DMS153 (cell line): ENCODE data around the gene RTP2.
A peak's percentile ranks its signal among the peaks of the same experiment; 100 is the strongest.

Experiments used
- DNase-seq: peaks from one replicate; lab custom pipeline; 2025; lab: John Stamatoyannopoulos, UW

Gene RTP2, protein sequence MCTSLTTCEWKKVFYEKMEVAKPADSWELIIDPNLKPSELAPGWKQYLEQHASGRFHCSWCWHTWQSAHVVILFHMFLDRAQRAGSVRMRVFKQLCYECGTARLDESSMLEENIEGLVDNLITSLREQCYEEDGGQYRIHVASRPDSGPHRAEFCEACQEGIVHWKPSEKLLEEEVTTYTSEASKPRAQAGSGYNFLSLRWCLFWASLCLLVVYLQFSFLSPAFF

DNA sequence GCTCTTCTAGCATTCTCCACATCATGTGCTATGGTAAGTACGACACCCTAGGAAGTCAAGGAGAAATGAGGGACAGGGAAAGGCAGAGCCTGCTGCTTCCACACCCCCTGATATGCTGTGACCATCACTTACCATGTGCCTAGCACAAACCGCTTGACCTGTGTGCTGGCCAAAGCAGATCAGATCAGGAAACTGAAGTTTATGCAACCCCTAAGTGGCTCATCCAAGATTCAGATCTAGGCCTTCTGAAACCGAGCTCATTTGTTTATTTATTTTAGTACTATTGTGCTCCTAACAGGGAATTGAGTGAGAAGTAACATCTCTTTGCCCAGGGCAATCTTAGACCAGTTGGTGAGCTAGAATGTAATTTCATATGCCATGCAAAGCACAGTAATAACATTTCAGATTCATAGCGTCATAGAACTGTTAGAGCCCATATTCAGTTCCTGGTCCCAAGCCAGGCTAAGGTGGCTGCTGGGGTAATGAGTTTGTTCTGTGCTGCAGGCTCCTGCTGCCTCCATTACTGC lies at the start of gene RTP2:
Gene RTP2, minus strand, starts transcription at position 51 of the 527 bp plus-strand sequence. CDS start 429 bp downstream, outside the sequence.
- no peak for DNase-seq

DNA sequence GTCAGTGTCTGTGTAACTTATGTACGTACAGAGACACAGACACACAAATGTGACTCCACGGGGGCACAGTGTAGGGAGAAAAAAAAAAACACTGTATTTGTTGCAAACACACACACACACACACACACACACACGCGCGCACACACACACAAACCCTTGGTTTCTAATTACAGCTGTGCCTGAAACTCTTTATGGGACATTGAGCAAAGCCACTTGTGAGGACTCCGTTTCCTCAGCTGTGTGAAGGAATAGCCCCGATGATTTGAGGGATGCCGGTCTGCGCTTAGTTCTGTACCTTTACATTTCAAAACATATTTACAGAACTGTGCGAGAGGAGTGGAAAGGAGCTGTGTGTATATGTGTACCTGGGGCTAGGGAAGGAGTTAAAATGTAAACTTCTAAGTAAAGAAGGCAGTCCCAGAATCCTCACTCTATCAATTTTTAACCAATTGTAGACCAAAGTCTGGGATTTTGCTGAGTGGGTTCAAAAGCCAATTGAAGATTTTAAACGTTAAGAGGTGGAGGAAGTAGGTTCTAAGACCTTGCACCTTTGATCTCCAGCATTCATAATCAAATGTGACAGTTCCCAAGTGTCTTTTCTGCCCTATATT lies 48.3 kb upstream of the RTP2 start:
- no peak for DNase-seq

DNA sequence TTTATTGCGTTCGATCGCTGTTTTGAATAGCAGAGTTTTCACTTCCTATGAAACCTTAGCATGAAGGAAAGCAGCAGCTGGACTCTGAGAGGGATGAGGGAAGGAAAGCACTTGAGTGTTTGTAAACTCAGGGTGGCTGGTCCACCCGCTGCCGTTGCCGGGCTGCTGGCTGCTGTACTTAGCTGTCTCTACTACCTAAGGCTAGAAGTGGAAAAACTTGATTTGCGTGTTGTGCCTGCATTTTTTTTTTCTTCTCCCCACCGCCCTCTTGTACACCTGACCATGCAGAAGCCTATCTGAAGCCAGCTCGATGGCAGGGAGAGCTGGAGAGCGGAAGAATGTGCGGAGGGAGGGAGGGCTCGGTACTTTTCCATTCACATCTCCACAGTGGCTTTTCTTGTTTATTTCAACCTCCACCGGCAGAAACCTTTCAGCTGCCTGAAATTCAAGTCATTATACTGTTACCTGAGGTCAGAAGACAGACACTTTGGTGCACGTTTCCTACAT lies 47.7 kb upstream of the RTP2 start:
- DNase-seq, result peak; percentile 94

DNA sequence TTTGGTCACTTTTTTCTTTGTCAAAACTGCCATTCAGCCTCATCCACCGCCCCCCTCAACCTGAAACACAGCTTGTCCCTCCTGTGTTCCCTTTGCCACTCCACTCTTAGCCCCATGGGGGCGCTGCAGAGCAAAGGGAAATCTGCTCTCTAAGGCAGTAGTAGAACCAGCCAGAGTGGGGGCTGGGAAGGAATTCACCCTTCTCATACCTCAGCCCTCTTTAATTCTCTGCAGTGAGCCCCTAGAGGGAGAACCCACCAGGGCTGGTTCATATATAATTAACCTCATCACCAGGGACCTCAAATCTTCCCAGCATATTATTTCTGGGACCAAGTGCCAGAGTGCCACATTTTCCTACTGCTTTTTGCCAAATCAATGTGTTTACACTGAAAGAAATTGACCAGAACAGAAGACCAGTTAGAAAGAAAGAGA lies 45.7 kb upstream of the RTP2 start:
- peak; percentile 81 for DNase-seq

DNA sequence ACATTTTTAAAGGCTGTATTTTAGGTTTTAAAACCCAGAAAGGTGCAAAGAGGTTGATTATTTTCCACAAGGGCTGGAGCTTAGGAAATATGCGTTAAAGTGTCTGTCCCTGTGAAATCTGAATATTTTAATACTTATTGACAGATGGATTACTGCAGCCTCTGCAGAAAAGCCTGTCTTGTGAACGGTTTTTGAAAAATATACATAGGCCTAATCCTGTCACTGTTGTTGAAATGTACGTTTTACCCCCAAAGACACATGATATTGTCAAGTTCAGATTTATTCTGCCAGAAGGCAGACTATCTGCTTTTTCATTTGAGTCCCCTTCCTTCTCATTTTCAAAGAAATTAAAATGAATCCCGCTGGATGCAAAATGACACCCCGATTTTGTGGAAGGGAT lies 45.1 kb upstream of the RTP2 start:
- DNase-seq, result no peak

DNA sequence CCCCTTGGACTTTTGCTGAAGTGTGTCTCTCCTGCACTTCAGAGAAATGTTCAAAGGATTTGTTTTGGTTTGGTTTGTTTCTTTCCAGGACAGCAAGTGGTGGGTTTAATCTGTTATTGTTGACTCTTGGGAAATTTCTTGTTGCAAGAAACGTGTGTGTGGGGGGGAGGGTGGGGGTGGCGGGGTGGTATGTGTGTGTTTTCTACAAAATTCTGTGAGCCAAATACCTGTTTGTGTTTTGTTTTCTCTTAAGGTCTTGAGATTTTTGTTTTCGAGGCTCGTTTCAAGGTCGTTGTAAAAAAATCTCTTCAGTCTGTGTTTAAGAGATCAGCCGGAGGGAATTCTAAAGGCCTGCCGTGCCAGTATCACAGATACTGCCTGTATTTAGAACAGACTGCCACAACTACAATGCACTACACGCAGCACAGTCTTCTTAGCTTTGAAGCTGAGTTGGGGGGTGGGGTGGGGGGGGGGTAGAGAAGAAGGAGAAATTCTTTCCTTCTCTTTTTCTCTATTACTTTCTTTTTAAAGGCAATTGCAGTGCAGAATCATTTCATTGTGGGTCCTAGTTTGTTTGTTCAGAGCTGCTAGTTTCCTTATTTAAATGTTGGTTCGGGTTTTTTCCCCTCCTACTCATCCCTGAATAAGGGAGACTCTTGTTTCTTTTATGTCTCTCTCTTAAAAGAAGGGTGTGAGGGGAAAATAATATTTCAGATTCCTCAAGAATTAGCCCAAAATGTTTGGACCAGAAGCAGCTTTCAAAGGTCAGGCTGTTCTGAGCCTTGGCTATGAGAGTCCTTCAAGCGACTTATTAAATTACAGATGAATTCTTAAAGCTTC lies 44.3 kb upstream of the RTP2 start:
- DNase-seq, result peak; percentile 30

DNA sequence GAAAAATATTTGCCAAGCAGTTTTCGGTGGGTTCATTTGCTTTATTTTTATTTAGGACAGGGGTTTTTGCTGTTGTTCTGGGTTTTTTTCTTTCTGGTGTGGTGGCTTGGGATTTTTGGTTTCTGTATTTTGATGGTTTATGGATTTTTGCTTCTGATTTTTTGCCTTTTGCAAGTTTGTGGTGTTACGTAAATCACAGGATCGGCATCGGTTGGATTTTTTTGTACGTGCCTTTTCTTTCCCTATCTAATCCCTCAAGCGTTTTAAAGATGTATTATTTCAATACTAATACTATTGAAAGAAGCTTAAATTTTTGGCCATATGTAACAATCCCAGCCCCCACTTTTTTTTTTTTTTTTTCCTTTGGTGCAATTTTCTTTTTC lies 43.7 kb upstream of the RTP2 start:
- no peak for DNase-seq

DNA sequence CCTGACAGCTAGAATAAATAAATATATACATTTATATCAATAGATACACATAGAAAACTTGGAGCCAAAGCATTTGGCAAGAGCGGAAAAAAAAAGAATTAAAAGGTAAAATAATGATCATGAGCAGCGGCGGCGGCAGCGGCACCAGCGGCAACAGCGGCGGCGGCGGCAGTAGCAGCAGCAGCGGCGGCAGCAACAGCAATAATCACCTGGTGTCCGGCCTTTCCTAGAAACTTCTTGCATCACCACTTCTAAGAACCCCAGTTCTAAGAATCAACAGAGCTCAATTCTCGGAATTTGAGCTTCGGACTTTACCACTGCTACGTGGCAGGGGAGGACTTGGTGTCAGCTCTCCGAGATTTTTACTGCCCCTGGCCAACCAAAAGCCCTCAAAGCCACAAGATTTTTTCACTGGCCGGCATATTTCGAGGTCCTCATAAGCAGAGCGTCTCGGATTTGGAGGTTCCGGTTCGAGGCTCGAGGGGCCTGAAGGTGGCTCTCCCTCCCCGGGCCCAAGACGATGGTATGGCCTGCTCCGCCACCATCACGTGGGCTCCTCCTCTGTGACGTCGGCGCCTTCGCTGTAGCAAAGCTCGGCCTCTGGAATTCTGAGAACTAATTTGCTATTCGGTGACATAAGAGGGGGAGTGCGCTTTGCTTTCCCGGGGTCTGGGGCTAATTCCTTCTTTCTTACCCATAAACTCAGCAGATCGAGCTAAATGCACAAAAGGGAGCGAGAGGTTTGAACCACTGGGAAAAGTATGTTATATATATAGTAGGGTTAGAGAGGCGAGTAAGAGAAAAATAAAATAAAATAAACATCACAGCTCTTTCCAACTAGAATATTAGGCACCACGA lies 43.1 kb upstream of the RTP2 start, which contains the start of gene BCL6:
Gene BCL6, minus strand, starts transcription at position 268 of the 858 bp plus-strand sequence. CDS start 11,775 bp downstream, outside the sequence.
- peak; percentile 94 for DNase-seq

DNA sequence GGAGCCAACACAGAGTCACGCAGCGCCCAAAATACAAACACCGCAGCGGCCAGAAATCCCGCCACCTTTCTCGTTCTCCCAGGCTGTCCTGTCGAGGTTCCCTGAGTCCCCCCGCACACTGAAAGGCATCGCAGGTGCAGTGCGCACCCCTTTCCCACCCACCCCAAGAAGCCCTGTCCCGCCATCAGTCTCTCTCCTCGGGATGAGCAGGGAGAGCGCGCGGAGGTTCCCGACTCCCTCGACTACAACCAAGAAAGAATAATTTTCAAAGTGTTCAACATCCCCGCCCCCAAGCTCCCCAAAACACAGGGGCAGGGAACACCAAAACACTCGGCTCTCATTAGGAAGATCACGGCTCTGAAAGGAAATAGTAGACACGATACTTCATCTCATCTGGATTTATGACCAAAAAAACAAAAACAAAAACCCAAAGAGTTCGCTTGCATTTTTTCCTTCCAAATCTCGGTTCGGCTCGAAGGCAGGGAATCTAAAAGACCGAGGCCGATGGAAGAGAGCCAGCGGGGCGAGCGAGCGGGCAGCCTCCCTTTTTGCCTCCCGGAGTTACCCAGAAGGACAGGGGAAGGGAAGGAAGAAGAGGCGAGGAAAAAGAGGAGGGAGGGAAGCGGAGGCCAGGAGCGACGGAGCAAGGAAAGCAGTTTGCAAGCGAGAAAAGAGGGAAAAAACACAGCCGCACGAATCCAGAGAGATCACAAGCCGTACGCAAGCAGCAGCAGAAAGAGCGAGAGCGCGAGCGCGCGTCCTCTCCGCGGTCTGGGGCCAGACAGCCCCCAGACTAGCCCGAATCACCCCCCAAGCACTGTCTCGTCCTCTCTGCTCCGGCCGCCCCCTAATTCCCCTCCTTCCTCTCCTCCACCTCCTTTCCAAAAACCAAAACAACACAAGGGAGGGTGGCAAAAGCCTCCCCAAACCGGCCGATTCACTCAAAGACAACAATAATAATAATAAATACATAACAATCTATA lies 42.1 kb upstream of the RTP2 start:
- DNase-seq, result no peak

DNA sequence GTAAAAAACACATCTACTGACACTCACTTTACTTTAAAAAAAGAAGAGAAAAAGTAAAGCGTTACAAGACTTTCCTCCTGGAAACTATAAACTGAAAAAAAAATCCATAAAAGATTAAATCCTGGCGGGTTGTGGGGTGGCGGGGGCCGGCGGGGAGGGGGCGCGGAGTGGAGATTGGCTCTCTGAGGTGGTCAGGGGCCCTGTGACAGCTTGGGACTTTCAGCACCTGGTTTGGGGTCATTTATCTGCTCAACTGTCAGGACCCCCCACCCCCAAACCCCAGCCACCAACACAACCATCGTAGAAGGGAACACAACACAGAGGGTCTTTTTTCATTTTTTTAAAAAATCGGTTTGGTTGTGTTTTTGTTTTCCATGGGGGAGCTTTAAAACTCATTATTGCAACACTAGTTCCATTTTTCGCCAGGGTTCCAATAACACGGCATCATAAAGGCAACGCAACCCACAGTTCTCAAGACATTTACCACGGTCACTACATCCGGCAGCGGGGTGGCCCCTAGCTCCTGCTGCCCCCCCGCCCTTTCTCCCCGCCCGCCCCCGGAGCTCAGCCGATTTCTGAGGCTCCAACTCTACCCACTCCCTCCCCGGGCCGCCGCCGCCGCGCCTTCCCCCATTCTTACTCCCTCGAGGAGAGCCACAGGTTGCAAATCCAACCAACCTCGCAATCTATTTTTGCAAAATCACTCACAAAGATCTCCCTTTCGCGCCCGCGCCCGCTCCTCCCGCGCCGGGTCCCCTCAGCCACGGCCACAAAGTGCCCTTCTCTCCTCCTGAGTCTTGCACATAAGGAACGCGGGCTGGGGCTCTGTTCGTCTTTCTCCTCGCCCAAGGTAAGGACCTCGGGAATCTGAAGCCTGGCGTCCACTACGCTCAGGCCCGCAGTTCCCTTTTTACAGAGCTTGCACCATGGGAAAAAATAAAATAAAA lies 41.1 kb upstream of the RTP2 start:
- no peak for DNase-seq

DNA sequence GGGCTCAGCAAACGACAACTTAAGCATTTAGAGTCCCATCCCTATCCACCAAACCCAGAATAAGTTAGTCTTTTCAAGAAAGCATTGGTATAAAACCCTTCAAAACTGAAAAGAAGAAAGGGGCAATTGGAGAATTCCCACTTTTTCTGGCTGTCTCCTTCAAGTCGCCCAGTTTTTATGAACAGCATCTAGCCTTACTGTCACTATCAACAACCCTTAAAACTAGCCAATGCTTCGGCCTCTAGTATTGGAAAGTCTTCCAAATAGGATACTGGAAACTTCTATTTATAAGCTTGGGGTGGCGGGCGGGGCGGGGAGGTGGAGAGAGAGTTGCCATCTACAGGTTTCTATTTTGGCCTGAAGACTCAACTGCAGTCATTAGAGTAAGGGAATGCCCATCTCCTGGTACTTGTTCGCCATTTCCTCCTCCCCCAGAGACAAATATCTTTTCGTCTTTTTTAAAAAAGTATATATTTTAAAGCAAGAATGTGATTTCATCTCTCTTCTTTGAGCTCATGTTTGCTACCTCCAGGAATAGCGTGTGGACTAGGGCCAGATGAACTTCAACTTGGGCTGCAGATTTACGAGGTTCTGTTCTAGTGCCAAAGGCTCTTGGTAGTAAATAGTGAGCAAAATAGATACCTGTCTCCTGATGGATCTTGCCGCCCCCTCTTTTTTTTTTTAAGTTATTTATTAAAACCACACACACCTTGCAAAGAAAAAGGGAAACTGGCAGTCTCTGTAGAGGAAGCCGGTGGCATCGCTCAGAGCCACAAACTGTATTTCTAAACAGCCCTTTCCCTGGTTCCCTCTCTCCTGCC lies 40.2 kb upstream of the RTP2 start:
- DNase-seq, result no peak

DNA sequence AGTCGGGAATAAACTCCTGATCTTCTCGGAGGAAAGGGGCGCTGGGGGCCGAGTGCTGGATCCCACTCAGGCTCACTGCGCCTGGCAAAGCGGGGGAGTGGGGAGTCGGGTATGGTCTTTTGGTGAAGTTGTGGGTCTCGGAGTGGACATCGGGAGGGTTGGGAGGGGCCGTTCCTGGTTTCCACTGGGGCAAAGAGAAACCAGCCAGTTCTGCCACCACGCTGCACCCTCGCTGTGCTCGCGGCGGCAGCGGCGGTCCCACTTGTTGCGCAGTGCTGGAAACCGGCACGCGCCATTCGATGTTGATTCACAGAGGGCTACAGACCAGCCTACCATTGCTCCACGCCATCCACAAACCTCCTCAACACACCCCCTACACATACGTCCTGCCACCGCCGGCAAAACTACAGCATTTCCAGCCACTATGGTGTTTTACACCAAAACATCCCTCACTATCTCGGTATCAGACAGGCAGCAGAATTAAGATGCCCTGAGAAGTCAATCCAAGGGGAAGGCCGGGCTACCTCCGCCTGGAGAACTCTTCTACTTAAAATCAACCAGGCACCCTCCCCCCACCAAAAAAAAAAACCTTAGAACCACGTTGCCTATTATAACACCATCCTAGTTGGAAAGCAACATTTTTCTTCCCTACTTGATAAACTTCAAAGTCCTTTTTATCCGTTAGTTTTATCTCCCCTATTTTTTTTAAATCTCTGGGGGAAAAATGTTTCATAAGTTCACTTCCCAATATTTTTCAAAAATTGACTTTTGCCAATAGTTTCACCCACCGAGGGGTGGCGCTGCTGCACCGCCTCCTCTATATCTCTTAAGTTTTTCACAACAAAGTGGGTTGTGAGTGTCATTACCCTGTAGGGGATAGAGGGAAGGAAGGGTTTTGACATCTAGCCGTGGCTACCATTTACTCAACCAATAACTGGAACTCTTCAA lies 39.3 kb upstream of the RTP2 start:
- DNase-seq, result peak; percentile 70

DNA sequence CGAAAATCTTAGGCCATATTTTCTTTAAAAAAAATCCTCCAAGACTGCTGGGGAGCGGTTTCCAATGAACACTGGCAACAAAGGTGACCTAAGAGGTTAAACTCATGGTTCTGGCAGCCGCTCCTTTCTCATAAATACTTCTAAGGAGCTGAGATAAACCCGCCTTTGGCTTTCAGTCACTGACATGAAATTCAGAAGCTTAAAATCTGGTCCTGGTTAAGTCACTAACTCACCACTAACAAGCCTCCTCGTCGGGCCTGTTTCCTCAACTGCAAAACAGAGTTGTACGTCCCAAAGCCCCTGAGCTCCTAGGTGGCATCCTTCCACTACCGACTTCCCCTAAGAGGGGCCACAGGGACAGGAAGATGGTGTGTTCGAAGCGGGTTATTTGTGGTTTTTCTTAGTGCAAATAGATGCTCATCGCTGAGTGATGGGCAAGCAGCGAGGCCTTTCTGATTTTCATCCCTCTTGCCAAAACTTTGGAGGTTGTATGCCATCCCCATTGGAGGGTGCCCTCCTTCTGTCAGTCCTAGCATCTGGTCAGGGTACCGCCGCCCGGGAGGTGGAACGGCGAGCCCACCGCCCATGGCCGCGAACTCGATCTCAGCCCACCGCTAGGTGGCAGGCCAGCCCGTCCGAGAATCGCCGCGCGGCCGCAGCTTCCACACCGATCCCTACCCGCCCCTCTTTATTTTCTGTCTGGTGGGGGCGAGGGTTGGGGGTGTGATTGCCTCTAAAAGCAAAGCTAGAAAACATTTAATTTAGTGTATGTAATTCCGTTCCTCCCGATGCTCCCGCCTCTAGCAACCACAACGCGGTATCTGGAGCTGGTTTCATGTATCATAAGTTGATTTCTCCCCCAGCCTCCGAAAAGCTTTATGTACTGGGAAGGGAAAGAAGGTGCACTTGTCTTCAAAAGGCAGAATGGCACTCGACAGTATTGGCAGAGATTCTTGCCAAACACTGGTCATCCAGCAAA lies 38.4 kb upstream of the RTP2 start:
- no peak for DNase-seq

DNA sequence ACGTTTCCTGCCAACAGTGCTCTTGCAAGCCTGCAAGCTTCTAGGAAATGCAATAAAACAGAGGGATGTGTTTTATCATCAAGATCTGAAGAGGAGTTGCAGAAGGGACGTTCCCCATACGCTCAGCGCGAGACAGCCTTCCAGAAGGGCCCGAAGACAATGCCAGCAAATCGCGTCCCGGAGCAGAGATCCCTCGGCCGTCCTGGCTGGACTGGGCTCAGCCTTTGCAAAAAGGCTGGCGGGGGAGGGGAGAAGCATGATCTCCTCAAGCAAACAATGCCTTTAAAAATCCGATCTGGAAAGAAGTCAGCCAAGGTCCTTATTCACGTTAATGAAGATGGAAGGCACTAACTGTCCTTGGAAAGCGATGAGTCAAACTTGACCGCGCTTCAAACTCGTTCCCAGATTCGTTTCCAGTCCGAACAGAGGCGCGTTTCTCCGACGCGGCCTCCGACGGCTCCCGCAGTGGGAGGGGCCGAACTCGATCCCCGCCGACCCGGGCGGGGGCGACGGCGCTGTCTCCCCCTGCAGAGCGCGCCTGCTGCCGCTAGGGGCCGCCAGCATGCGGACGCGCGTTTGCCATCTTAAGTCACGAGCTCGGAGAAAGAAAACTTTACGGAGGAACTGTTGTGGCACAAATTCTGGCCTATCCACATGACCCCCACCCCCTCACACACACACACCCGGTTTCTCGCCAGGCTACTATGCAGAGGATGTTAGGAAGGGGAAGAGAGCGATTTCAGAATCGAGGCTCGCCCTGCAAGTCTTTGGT lies 37.4 kb upstream of the RTP2 start:
- DNase-seq, result peak; percentile 46

DNA sequence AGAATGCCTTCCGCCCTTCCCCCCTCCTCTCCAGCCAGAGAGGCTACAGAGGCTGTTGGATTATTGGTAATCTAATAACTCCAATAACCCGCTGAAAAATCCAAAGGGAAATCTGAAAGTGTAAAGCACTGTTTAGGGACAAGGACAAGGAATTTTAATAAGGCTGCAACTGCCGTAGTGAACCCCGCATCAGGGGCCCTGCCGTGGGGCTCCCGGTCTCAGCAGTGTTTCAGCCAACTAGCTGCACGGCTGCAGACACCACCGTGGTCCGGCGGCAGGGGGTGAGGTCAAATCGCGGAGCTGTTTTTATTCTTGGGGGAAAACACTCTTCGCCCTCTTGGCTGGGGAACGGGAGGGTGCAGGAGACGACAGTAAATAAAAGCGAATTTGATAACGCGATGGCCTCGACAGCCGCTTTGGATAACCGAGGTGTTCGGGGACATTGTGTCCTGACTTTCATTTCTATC lies 36.8 kb upstream of the RTP2 start:
- no peak for DNase-seq
